Left lung (tissue), 10 donors: Measurements from ENCODE around the gene HYKK. TPM values are rescaled to one million over a fixed set of nuclear protein-coding genes. Genes with fewer than 3 reads are reported as not detected.
"Not testable (repeated sequence)": the region's sequence is repeated elsewhere in the genome, so short reads cannot be mapped to it uniquely, and the experiment has no call there.

Source experiments
- ATAC-seq: fragments of 200-7000 bp; cut with Tn5 transposase; one replicate; pipeline ENCODE4 v1.9.1; 2020; ENCODE audit warnings: moderate library complexity
- DNase-seq, 4 donors: peaks; one replicate each; pipeline ENCODE4 v3.0.0-alpha.2; 2013 to 2020
- H3K27ac ChIP-seq, 2 donors: fragments of 200-600 bp; sonication (generic) in 1 of 2; one replicate each; pipeline versions ENCODE4 v1.5.0 to v1.8.0; 2020 to 2021
- H3K27me3 ChIP-seq, 2 donors: fragments of 200-600 bp; sonication (generic) in 1 of 2; one replicate each; pipeline versions ENCODE4 v1.5.0 to v1.8.0; 2020 to 2021
- H3K36me3 ChIP-seq, 2 donors: fragments of 200-600 bp; sonication (generic) in 1 of 2; one replicate each; pipeline versions ENCODE4 v1.5.0 to v1.8.0; 2020 to 2021
- H3K4me1 ChIP-seq, 2 donors: fragments of 200-600 bp; one replicate each; pipeline ENCODE4 v1.8.0; 2021
- H3K4me3 ChIP-seq, 2 donors: fragments of 200-600 bp; sonication (generic) in 1 of 2; one replicate each; pipeline versions ENCODE4 v1.5.0 to v1.8.0; 2020 to 2021; ENCODE audit warnings: mild to moderate bottlenecking in 1 of 2
- H3K9me3 ChIP-seq, 2 donors: fragments of 200-600 bp; sonication (generic) in 1 of 2; one replicate each; pipeline versions ENCODE4 v1.5.0 to v1.8.0; 2020 to 2021
- intact Hi-C, 2 donors: fragments of 100-400 bp; cut with DNase I; formaldehyde crosslinking; loops; one replicate each; pipeline versions ENCODE4 v1.11.2 to v1.14.2; 2022
- polyA plus RNA-seq, 6 donors: library from polyadenylated mRNA; unstranded; fragments of 120-200 nt; gene quantifications; one replicate each; pipeline ENCODE4 v1.2.1, GENCODE V29; 2013; ENCODE audit not compliant: insufficient read length in 6 of 6
- total RNA-seq, 2 donors: library from RNA; stranded (reverse); fragmentation: NEBNext Ultra II Directional; extraction: Animal tissue kit (Norgen Biotek cat#: 25700); gene quantifications; one replicate each; pipeline ENCODE4 v1.2.1, GENCODE V29; 2021
- TF ChIP-seq, protein P1 (sequence below), 2 donors: fragments of 200-600 bp; sonication (generic) in 1 of 2; IDR thresholded peaks; one replicate each; pipeline versions ENCODE4 v1.5.0 to v1.8.0; 2021; ENCODE audit warnings: antibody characterized with exemption in 2 of 2
- donor health status: DM: no; HTN: yes; CAD: no.
- donor health status: DM: no; HTN: no; CAD: no.

HYKK gene
- total and polyA plus RNA-seq, 8 donors: 3.3 to 6.6 (median 5.6) TPM

DNA sequence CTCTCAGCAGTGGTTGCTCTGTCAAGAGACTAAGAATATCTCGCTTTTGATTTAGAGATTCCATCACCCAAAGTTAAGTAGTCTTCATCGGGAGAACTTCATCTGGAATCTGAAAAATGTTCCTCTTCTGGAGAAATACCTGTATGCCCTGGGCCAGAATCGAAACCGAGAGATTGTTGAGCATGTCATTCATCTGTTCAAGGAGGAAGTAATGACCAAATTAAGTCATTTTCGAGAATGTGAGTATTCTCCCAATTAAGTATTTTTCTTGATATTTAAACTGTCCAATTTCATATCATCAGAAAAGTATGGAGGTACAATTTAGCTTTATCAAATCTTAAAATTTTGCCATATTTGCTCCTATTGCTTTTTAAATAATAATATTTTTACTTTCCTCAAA is 19.9 kb downstream of the HYKK start:
- DNase-seq (no peak), ATAC-seq (no peak)
- no peaks in the 10 kb centered on the region for H3K9me3 ChIP-seq
- H3K27ac ChIP-seq: no peak overlapping the region
- H3K4me1 ChIP-seq: no peaks in the 10 kb centered on the region
- H3K36me3 ChIP-seq: no peaks in the 10 kb centered on the region
- TF ChIP-seq, protein P1, sequence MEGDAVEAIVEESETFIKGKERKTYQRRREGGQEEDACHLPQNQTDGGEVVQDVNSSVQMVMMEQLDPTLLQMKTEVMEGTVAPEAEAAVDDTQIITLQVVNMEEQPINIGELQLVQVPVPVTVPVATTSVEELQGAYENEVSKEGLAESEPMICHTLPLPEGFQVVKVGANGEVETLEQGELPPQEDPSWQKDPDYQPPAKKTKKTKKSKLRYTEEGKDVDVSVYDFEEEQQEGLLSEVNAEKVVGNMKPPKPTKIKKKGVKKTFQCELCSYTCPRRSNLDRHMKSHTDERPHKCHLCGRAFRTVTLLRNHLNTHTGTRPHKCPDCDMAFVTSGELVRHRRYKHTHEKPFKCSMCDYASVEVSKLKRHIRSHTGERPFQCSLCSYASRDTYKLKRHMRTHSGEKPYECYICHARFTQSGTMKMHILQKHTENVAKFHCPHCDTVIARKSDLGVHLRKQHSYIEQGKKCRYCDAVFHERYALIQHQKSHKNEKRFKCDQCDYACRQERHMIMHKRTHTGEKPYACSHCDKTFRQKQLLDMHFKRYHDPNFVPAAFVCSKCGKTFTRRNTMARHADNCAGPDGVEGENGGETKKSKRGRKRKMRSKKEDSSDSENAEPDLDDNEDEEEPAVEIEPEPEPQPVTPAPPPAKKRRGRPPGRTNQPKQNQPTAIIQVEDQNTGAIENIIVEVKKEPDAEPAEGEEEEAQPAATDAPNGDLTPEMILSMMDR (IDR thresholded peaks at IDR 0.05): no peak
- no peak overlapping the region for H3K4me3 ChIP-seq
- no peaks in the 10 kb centered on the region for H3K27me3 ChIP-seq
- intact Hi-C loops: no loop called here

DNA sequence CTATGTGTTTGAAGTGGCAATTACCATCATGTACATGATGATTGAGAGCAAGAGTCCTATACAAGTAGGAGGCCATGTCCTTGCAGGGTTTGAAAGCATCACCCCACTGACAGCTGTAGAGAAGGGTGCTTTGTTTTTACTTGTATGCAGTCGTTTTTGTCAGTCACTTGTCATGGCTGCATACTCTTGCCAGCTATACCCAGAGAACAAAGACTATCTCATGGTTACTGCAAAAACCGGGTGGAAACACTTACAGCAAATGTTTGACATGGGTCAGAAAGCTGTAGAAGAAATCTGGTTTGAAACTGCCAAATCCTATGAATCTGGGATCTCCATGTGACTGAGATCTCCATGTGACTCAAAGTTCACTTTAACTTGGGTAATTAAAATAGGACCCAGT is 26.0 kb downstream of the HYKK start:
- Histone ChIP-seq H3K36me3 (no peaks in the 10 kb centered on the region), H3K4me3 (no peak overlapping the region), H3K4me1 (no peaks in the 10 kb centered on the region), H3K27ac (no peak overlapping the region), H3K9me3 (no peaks in the 10 kb centered on the region), H3K27me3 (no peaks in the 10 kb centered on the region)
- DNase-seq (no peak), ATAC-seq (no peak)
- TF ChIP-seq, protein P1 (IDR thresholded peaks at IDR 0.05): no peak
- intact Hi-C loops: no loop called here

DNA sequence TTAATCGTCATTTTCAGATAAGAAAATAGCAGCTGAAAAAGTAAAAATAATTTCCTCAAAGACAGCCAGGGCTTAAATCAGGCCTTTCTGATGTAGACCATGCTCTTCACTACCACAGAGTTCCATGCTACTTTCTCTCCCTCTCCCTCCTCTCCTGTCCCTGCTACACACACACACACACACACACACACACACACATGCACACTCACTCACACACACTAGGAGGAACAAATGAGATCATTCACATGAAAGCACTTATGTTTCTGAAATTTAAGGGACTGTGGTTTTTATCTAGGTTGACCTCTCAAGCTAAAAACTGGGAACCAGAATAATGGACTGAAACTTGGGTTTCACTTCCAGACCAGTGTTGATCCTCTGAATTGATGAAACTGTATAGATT is 28.8 kb downstream of the HYKK start:
- H3K4me3 ChIP-seq: no peak overlapping the region
- TF ChIP-seq, protein P1 (IDR thresholded peaks at IDR 0.05): no peak
- H3K4me1 ChIP-seq: peaks cover 0 to 8% of the 10 kb centered on the region in 2 donors
- intact Hi-C loops: no loop called here
- DNase-seq: no peak
- ATAC-seq: no peak
- H3K27ac ChIP-seq: no peak overlapping the region
- no peaks in the 10 kb centered on the region for H3K27me3 ChIP-seq
- H3K36me3 ChIP-seq: no peaks in the 10 kb centered on the region
- H3K9me3 ChIP-seq: no peaks in the 10 kb centered on the region

DNA sequence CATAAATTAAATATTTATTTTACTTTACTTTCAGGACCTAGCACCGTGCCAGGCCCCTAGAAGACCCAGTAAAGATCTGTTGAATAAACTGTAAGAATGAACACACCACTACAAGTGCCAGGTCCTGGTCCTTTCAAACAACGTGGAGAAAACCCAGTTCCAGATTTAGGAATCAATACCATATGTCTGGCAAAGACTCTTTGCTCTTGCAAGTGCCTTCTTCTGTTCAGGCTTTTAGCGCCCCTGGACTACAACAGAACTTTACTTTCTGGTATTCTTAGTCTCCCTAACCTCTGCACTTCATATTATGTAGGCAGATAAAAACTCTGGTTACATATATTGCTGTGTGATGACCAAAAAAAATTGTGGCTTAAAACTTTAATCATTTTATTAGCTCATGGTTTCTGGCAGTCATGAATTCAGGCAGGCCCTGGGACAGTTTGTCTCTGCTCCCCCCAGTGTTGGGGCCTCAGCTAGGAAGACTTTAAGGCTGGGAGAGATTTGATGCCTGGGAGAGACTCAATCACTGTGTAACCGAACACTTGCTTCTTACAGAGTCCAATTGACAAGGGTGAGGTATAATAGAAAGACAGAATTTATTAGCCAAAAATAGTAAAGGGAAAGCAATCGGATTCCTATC is 30.0 kb downstream of the HYKK start:
- Histone ChIP-seq H3K4me1 (peaks cover 5 to 21% of the 10 kb centered on the region in 2 donors), H3K9me3 (no peaks in the 10 kb centered on the region), H3K27me3 (no peaks in the 10 kb centered on the region), H3K4me3 (no peak overlapping the region), H3K27ac (no peak overlapping the region), H3K36me3 (peaks cover 0 to 5% of the 10 kb centered on the region in 2 donors)
- DNase-seq (no peak), ATAC-seq (no peak)
- intact Hi-C loops: no loop called here
- TF ChIP-seq, protein P1 (IDR thresholded peaks at IDR 0.05): no peak

DNA sequence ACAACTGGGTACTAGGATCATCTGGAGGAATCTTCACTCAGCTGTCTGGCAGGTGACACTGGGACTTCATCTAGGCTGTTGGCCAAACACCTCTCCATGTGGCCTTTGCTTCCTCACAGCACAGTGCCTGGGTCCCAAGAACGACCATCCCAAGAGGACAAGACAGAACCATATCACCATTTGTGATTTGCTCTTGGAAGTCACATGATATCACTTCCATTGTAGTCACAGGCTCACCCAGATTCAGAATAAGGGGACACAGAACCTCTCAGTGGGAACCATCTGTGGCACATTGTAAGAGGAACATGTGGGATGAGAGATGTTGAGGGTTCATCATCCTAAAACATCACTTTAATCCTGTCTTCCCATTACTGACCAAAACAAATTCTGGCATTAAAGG is 31.0 kb downstream of the HYKK start:
- no peak overlapping the region for H3K27ac ChIP-seq
- H3K4me3 ChIP-seq: no peak overlapping the region
- no peak for ATAC-seq
- no peaks in the 10 kb centered on the region for H3K27me3 ChIP-seq
- no peaks in the 10 kb centered on the region for H3K9me3 ChIP-seq
- no peak for DNase-seq
- H3K4me1 ChIP-seq: peaks cover 5 to 31% of the 10 kb centered on the region in 2 donors
- TF ChIP-seq, protein P1 (IDR thresholded peaks at IDR 0.05): no peak
- H3K36me3 ChIP-seq: peaks cover 0 to 15% of the 10 kb centered on the region in 2 donors
- intact Hi-C loops: no loop called here

DNA sequence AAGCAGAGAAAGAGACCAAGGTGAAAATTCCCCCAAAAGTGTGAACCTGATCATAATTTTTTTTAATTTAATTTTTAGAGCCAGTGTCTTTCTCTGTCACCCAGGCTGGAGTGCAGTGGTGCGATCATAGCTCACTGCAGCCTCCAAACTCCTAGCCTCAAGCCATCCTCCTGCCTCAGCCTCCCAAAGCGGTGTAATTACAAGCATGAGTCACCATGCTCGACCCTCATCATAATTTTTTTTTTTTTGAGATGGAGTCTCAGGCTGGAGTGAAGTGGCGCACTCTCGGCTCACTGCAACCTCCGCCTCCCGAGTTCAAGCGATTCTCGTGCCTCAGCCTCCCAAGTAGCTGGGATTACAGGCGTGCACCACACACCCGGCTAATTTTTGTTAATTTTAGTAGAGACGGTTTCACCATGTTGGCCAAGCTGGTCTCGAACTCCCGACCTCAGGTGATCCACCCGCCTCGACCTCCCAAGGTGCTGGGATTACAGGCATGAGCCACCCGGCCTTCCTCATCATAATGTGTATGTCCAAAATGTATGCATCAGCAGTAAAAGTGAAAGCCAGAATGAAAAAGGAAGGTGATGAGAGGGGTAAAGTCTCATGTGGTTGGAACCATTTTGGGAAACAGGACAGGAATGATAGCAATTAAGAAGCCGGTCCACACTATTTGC is 32.2 kb downstream of the HYKK start:
- intact Hi-C loops, H3K9me3 ChIP-seq, ATAC-seq, DNase-seq, H3K27me3 ChIP-seq: not testable (repeated sequence)
- Histone ChIP-seq H3K27ac (peak overlapping the region; percentile 91 to 96), H3K4me3 (peak overlapping the region; percentile 51 to 91), H3K4me1 (peaks cover 5 to 37% of the 10 kb centered on the region in 2 donors), H3K36me3 (peaks cover 0 to 27% of the 10 kb centered on the region in 2 donors)
